ENCODE data around the gene FASTK.

DNA sequence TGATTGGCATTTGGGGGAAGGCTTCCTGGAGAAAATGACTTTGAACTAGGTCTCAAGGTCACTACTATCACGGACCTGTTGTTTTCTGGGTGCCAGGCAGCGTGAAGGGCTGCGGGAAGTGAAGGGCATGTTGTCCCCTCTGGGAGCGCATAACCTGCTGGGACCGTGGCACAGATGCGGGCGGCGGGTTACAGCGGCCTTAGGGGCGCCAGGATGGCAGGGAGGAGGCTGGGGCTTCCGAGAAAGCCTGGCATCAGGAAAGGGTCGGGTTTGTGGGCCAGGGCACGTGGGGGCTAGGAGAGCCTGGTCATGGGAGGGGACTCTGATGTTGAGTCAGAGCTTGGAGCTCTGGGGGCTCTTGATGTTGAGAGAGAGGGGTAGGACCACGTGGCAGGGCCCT, 15.1 kb downstream of the FASTK start:
- TF ChIP-seq POLR2A (IDR thresholded peaks at IDR 0.05): no peak
- TF ChIP-seq, protein P1, sequence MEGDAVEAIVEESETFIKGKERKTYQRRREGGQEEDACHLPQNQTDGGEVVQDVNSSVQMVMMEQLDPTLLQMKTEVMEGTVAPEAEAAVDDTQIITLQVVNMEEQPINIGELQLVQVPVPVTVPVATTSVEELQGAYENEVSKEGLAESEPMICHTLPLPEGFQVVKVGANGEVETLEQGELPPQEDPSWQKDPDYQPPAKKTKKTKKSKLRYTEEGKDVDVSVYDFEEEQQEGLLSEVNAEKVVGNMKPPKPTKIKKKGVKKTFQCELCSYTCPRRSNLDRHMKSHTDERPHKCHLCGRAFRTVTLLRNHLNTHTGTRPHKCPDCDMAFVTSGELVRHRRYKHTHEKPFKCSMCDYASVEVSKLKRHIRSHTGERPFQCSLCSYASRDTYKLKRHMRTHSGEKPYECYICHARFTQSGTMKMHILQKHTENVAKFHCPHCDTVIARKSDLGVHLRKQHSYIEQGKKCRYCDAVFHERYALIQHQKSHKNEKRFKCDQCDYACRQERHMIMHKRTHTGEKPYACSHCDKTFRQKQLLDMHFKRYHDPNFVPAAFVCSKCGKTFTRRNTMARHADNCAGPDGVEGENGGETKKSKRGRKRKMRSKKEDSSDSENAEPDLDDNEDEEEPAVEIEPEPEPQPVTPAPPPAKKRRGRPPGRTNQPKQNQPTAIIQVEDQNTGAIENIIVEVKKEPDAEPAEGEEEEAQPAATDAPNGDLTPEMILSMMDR (IDR thresholded peaks at IDR 0.05 in 8 of 11, conservative IDR thresholded peaks at IDR 0.05 in 3 of 11): no peak
- no peak for TF ChIP-seq POLR2AphosphoS5 (IDR thresholded peaks at IDR 0.05)
